Brain microvascular endothelial cell (primary cell): Measurements from ENCODE around the gene SLC35F1.

Experiments used
- DNase-seq: peaks from one replicate; pipeline ENCODE4 v3.0.0-alpha.2; 2020
- H3K27ac ChIP-seq: fragments of 250-450 bp; sonication (Bioruptor Pico); 2 replicates; pipeline ENCODE4 v1.5.1; 2020; ENCODE audit warnings: mild to moderate bottlenecking, moderate library complexity
- H3K27me3 ChIP-seq: fragments of 250-450 bp; sonication (Bioruptor Pico); replicated peaks from 2 replicates; pipeline ENCODE4 v1.5.1; 2020; ENCODE audit warnings: mild to moderate bottlenecking
- H3K36me3 ChIP-seq: fragments of 250-450 bp; sonication (Bioruptor Pico); replicated peaks from 2 replicates; pipeline ENCODE4 v1.5.1; 2020; ENCODE audit warnings: mild to moderate bottlenecking
- H3K4me3 ChIP-seq: 2 replicates; pipeline ENCODE4 v1.5.1; 2011; ENCODE audit warnings: low read depth, mild to moderate bottlenecking, control low read depth, low read length, moderate library complexity
- in situ Hi-C: cut with HindIII; loops from 2 replicates; pipeline ENCODE4 v1.10.0; 2017; ENCODE audit warnings: low sequenced_read_pairs, low pct_ligation_motif_present
- TF ChIP-seq, protein P1 (sequence below): IDR thresholded peaks from 2 replicates; pipeline ENCODE4 v1.5.1; 2011; ENCODE audit warnings: low read depth, mild to moderate bottlenecking, moderate library complexity, low read length, control low read depth, inconsistent platforms; ENCODE audit errors: missing control alignments

SLC35F1 gene

GRCh38 chr6:118240878-118241528 is 333.9 kb downstream of the SLC35F1 start:
- TF ChIP-seq, protein P1, sequence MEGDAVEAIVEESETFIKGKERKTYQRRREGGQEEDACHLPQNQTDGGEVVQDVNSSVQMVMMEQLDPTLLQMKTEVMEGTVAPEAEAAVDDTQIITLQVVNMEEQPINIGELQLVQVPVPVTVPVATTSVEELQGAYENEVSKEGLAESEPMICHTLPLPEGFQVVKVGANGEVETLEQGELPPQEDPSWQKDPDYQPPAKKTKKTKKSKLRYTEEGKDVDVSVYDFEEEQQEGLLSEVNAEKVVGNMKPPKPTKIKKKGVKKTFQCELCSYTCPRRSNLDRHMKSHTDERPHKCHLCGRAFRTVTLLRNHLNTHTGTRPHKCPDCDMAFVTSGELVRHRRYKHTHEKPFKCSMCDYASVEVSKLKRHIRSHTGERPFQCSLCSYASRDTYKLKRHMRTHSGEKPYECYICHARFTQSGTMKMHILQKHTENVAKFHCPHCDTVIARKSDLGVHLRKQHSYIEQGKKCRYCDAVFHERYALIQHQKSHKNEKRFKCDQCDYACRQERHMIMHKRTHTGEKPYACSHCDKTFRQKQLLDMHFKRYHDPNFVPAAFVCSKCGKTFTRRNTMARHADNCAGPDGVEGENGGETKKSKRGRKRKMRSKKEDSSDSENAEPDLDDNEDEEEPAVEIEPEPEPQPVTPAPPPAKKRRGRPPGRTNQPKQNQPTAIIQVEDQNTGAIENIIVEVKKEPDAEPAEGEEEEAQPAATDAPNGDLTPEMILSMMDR = no peak
- Histone ChIP-seq H3K4me3 (no peak overlapping the region), H3K27ac (no peak overlapping the region), H3K36me3 (no peaks in the 10 kb centered on the region), H3K27me3 (no peaks in the 10 kb centered on the region)
- in situ Hi-C loops = no loop called here
- DNase-seq = no peak

- no peak overlapping the region for H3K4me3 ChIP-seq
- H3K36me3 ChIP-seq = no peaks in the 10 kb centered on the region
- in situ Hi-C loops = no loop called here
- TF ChIP-seq, protein P1 = no peak
- DNase-seq = no peak
- no peak overlapping the region for H3K27ac ChIP-seq
- no peaks in the 10 kb centered on the region for H3K27me3 ChIP-seq
Measured at GRCh38 chr6:118246406-118246805, 339.3 kb downstream of the SLC35F1 start.

DNA sequence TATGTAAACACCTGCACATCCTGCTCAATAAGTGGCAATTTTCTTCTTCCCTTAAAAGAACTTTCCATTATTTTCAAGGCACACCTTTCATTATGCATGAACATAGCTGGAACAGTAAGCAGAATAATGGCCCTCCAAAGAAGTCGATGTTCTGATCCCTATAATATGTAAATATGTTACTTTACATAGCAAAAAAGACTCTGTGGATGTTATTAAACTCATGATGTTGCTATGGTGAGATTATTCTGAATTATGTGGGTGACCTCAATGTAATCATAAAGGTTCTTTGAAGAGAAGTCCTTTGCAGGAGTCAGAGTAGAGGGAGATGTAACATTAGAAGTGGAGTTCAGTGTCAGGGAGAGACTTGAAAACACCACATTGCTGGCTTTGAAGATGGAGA is 341.1 kb downstream of the SLC35F1 start:
- H3K27ac ChIP-seq = no peak overlapping the region
- DNase-seq = no peak
- H3K4me3 ChIP-seq = no peak overlapping the region
- in situ Hi-C loops = no loop called here
- H3K36me3 ChIP-seq = no peaks in the 10 kb centered on the region
- TF ChIP-seq, protein P1 = no peak
- H3K27me3 ChIP-seq = no peaks in the 10 kb centered on the region

- no peak for DNase-seq
- Histone ChIP-seq H3K36me3 (no peaks in the 10 kb centered on the region), H3K27me3 (no peaks in the 10 kb centered on the region), H3K4me3 (no peak overlapping the region), H3K27ac (no peak overlapping the region)
- in situ Hi-C loops = no loop called here
- TF ChIP-seq, protein P1 = no peak
Measured at GRCh38 chr6:118249680-118250079, 342.6 kb downstream of the SLC35F1 start.

DNA sequence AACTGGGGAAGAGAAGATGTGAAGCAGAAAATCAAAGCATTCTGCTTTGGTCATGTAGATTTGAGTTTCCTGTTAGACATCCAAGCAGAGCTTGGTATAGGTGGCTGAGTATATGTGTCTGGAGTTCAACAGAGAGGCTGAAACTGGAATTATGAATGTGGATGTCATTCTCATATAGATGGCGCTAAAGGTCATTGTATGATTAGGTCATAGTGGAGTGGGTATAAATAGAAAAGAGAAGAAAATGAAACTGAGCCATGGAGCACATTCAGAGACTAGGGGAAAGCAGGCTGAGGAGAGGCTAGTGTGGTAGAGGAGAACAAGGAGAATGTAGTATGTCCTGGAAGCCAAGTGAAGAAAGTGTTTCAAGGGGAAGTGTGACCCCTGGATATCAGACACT is 345.4 kb downstream of the SLC35F1 start:
- no peaks in the 10 kb centered on the region for H3K27me3 ChIP-seq
- H3K27ac ChIP-seq = no peak overlapping the region
- in situ Hi-C loops = no loop called here
- H3K4me3 ChIP-seq = no peak overlapping the region
- TF ChIP-seq, protein P1 = no peak
- DNase-seq = no peak
- no peaks in the 10 kb centered on the region for H3K36me3 ChIP-seq

GRCh38 chr6:118253741-118254140 is 346.7 kb downstream of the SLC35F1 start:
- TF ChIP-seq, protein P1 = no peak
- in situ Hi-C loops = no loop called here
- H3K27me3 ChIP-seq = no peaks in the 10 kb centered on the region

More at GRCh38 chr6:118253741-118254140, 346.7 kb downstream of the SLC35F1 start:
- Histone ChIP-seq H3K4me3 (no peak overlapping the region), H3K27ac (no peak overlapping the region), H3K36me3 (no peaks in the 10 kb centered on the region)
- DNase-seq = no peak
